HG03108 (cell line): Measurements from ENCODE around the gene S100A6.
A peak's percentile ranks its signal among the peaks of the same experiment; 100 is the strongest.
"Not testable (repeated sequence)": the region's sequence is repeated elsewhere in the genome, so short reads cannot be mapped to it uniquely, and the experiment has no call there.

ENCODE experiments used
- ATAC-seq: cut with Tn5 transposase; IDR thresholded peaks from one replicate; pipeline ENCODE4 v1.9.1; 2021; ENCODE audit warnings: moderate library complexity; ENCODE audit not compliant: unreplicated experiment

S100A6 gene

DNA sequence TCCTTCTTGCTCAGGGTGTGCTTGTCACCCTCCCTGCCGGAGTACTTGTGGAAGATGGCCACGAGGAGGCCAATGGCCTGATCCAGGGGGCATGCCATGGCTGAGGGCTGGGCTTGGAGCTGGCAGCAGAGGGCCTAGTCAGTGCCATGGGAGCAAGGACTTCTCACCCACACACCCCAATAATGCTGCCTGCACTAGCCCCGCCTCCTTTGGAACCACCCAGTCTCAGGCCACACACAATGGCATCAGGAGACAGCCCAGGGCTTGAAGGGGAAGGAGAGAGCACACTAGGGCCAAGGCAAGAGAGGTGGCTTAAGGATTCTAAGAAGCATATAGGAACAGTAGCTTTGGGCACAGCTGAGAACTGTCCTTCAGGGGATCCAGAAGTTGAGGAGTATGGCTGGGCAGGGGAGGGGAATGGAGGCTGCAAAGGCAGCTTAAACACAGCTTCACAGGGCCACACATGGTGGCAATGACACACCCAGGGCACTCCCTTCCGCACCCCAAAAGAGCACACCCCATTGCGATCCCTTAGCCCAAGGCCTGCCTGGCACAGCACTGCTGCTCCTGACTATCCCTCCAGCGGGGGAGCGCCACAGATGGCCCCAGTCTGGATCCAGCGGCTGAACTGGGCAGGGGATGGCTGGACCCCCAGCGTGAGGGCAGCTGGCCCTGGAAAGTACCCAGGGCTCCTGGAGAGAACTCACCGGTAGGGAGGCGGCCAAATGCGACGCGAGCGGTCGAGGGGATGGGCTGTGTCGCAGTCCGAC, at the start of gene S100A6:
Gene S100A6, minus strand, starts transcription at position 750 of the 770 bp plus-strand sequence. Its CDS starts 652 bp downstream, at position 98.
- ATAC-seq: no peak

DNA sequence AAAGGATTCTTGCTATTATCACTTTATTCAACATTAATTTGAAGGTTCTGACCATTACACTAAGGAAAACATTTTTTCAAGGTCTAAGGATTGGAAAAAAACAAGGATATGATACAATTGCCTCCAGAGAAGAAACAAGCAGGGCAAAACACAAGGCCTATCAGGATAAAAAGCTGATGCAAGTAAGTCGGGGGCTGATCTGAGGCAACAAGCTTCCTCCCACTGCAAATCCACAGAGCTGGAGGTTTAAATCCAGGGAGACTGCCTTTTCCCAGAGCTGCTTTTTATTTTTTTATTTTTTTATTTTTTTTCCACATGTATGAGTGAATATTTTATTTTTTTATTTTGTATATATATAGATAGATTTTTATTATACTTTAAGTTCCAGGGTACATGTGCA, 49.2 kb upstream of the S100A6 start:
- ATAC-seq: no peak

DNA sequence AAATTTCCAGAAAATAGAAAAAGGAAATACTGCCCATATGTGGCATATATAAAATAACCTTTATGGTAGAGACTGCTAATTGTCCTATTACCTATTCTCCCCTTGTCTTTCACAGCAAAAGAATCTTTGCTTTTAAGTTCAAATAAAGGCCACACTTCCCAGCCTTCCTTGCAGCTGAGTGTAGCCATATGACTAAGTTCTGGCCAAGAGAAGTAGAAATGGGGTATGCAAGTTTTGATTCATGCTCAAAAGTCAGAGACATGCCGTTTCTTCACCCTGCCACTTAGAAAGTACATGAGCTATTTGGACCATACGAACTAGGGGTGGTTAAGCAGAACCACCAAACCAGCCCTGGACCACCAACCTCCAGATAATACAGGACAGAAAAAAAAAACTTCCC, 48.2 kb upstream of the S100A6 start:
- no peak for ATAC-seq

DNA sequence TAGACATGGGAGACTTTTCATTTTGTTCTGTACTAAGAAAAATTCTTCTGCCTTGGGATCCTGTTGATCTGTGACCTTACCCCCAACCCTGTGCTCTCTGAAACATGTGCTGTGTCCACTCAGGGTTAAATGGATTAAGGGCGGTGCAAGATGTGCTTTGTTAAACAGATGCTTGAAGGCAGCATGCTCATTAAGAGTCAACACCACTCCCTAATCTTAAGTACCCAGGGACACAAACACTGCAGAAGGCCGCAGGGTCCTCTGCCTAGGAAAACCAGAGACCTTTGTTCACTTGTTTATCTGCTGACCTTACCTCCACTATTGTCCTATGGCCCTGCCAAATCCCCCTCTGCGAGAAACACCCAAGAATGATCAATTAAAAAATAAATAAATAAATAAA, 47.7 kb upstream of the S100A6 start:
- ATAC-seq: not testable (repeated sequence)

DNA sequence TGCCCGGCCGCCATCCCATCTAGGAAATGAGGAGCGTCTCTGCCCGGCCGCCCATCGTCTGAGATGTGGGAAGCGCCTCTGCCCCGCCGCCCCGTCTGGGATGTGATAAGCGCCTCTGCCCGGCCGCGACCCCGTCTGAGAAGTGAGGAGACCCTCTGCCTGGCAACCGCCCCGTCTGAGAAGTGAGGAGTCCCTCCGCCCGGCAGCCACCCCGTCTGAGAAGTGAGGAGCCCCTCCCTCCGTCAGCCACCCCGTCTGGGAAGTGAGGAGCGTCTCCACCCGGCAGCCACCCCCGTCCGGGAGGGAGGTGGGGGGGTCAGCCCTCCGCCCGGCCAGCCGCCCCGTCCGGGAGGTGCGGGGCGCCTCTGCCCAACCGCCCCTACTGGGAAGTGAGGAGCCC, 47.0 kb upstream of the S100A6 start:
- not testable (repeated sequence) for ATAC-seq

DNA sequence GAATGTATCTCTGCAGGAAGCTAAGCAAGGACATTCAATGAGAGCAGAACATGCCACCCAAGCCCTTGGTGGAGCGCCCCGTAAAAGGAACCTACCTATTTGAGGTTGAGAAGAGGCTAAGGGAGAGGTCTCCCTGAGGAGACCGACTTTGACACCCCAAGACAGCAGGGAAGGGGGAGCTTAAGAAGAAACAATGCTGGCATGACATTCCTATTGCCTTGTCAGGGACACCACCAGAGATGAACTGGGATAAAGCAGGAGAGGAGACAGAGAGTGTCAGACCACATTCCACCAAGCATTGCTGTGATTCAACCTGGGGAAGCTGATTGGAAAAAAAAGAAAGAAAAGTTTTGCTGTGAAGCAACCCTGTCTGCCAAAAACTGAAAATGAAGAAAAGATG, 43.1 kb upstream of the S100A6 start:
- ATAC-seq: no peak

DNA sequence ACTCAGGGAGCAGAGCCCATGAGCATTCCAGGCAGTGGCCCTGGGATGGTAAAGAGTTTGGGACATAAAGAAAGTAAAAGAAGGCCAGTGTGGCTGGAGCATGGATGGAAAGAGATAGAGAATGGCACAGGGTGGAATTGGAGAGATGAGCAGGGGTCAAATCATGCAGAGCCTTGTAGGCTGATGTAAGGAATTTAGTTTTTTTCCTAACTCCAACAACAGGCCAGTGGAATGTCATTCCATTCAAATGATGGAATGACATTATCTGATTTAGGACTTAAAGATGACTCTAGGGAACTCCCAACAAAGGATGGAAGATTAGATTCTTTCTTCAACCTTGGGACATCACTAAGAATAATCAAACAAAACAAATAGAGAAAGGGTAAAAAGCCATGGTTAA, 42.7 kb upstream of the S100A6 start:
- no peak for ATAC-seq

DNA sequence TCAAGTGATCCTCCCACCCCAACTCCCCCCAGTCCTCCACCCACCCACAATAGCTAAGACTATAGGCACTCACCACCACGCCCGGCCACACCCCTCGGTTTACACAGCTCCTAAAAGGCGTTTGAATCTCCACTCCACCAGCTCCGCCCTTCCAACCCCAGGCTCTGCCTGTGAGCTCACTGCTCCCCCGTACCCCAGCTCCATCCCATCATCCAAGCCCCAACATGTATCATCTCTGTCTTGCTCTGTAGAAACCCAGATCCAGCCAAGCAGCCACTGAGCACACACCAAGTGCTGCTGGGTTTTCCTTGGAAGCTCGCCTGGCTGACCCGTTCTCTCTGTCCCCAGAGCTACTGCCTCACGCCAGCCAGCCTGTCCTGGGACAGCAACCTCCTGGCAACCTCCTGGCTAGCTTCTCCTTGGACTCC, 41.8 kb upstream of the S100A6 start:
- no peak for ATAC-seq

DNA sequence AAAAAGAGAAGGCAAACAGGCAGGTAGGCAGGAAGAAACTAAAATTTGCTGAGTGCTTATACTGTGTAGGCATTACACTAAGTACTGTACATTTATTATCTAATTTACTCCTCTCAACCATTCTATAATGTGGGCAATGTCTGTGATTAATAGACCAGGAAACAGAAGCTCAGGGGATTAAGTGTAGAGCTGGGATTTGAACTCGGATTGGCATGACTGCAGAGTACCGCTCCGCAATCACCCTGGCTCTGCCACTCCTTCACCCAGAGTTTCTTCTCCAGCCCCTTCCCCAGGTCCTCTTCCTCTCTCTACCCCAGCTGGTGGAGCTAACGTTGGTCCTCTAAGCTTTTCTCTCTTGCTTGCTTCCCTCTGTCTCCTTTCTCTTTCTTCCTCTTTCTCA, 41.3 kb upstream of the S100A6 start:
- ATAC-seq: no peak

DNA sequence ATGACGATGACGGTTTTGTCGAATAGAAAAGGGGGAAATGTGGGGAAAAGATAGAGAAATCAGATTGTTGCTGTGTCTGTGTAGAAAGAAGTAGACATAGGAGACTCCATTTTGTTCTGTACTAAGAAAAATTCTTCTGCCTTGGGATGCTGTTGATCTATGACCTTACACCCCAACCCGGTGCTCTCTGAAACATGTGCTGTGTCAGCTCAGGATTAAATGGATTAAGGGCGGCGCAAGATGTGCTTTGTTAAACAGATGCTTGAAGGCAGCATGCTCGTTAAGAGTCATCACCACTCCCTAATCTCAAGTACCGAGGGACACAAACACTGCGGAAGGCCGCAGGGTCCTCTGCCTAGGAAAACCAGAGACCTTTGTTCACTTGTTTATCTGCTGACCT, 39.7 kb upstream of the S100A6 start:
- not testable (repeated sequence) for ATAC-seq

DNA sequence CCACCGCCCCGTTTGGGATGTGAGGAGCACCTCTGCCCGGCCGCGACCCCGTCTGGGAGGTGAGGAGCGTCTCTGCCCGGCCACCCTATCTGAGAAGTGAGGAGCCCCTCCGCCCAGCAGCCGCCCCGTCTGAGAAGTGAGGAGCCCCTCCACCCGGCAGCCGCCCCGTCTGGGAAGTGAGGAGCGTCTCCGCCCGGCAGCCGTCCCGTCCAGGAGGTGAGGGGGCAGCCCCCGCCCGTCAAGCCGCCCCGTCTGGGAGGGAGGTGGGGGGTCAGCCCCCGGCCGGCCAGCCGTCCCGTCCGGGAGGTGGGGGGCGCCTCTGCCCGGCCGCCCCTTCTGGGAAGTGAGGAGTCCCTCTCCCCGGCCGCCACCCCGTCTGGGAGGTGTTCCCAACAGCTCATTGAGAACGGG, 39.3 kb upstream of the S100A6 start:
- not testable (repeated sequence) for ATAC-seq

DNA sequence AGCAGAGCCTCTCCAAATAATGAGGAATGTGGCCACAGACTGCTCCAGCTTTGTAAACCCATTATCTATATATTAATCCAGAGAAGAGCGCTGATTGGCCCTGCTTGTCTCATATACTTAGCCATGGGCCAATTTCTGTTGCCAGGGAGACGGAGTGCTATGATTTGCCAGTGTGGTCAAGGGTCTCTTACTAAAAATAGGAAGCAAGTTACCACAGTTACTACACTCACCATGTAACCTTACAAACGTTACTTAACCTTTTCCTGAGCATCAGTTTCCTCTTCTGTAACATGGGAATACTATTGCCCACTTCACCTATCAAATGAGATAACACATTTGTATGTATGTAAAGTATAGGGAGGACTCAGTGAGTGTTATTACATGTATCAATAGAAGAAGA, 37.6 kb upstream of the S100A6 start:
- no peak for ATAC-seq

DNA sequence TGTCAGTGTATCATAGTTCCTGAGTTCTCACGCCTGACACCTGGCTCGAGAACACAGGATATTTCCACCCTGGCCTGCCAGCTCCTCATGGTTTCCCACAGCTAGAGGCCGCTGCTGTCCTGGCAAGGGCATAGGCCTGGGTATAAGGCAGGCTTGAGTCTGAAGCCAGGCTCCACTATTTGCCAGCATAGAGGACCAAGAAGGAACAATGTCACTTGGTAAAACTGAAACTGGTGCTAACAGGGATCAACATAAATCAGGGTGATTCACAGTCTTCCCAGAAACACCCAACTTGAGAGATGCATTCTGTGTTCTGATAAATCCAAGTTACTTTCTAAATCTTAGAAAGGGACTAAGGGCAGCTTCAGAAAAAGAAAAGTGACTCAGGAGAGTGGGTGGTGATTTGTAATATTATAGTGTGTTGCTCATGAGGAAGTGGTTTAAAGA, 36.8 kb upstream of the S100A6 start:
- ATAC-seq: peak; percentile 60

DNA sequence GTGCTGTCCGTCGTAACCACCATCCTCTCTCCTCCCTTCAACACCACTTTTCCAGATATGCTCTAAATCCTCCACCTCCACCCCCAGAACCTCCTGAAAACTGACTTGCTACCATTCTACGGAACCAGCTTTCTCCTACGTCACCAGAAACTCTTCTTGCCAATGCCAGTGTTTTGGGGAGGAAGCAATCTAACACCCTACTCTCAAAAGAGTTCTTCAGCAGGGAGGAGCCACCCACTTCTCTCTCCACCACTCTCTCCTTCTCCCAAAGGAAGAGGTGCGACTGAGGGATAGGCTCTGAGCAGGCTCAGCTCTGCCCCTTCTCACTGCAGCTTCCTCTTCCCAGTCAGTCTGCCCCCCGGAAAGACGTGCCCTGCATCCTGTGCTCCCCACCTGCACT, 35.9 kb upstream of the S100A6 start:
- no peak for ATAC-seq

DNA sequence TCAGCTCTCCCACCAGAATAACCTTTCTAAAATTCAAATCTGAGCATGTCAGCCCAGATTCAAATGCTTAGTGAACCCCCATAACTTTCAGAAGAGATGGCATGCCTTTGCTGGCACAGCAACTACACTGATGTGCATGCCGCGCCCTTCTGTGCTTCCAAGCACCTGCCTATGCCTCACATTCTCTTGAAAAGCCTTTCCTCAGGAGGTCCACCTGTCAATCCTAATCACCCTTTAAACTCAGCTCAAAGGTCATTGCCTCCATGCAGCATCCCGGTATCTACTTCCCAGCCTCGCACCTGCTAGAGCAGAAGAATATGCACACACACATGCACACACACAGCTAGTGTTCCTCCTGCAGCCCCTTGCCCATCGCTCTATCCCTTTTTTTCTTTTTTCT, 35.1 kb upstream of the S100A6 start:
- ATAC-seq: no peak

DNA sequence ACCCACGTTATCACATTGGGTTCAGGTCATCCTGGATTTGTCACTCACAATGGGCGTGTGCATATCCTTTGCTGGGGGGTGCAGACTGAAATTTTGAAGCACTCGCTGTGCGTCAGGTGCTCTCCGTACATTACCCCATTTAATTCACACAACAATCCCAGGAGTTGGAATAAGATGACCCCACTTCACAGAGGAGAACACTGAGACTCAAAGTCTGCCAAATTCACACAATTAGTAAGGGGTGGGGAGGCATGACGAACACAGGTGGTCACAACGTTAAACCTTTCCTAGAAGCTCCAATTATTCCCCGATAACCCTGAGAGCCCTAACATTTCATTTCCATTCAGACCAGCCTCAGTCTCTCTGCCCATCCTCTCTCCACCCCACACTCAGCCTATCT, 33.7 kb upstream of the S100A6 start:
- ATAC-seq: no peak

DNA sequence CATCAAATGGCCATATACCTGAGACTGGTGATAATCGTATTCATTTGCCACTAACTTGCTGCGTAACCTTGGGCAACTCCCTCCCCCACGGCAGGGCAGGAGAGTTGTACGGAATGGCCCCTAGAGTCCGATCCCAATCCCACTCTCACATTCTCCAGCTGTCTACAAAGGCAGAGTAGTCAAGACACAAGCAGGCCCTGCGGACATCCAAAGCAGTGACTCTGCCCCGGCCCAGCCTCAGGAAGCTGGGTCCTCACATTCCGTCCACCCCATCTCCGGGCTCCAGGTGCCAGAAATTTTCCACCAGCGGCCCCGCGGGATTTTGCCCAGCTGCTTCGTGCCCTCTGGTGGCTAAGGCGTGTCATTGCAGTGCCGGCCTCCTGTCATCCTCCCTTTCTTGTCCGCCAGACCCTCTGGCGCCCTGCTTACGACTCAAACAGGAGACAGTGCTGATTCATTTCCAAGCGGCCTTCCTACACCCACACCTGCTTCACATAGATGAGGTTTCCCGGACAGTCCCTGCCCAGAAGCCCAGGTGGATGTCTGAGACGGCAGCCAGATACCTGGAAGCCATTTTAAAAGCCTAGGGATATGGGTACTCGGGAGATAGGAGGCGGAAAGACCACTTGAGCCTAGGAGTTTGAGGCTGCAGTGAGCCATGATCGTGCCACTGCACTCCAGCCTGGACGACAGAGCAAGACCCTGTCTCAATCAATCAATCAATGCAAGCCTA, 32.7 kb upstream of the S100A6 start:
- no peak for ATAC-seq

DNA sequence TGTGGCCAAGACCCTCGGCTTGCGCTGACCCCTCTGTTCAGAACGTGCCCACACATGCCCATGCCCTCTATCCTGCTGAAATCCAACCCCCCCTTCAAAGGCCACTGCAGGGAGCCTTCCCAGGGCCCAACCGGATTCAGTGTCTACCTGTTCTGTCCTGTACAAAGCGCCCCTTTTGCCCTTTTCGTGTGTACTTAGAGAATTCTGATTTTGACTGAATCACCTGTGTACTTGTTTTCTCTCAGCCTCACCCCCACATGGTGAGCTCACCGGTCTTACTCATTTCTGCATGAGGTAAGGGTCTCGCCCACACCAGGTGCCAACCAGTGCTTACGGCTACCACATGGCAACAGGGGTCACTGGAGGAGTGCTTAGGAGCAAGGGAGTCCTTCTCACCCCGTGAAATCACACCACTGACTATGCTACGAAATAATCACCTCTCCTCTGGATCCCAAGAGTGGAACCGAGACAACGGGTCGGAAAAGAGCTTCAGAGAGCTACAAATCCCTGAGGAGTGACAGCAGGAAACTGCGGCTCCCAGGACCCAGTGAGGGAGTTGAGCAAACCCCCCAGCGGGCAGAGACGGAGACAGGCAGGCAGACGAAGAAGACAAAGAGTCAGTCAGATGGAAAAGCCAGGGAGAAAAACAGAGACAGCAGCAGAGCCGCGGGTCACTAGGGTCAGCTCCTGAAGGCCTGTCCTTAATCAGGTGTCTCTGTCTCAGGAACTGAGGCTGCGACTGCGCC, 32.0 kb upstream of the S100A6 start:
- ATAC-seq: no peak

DNA sequence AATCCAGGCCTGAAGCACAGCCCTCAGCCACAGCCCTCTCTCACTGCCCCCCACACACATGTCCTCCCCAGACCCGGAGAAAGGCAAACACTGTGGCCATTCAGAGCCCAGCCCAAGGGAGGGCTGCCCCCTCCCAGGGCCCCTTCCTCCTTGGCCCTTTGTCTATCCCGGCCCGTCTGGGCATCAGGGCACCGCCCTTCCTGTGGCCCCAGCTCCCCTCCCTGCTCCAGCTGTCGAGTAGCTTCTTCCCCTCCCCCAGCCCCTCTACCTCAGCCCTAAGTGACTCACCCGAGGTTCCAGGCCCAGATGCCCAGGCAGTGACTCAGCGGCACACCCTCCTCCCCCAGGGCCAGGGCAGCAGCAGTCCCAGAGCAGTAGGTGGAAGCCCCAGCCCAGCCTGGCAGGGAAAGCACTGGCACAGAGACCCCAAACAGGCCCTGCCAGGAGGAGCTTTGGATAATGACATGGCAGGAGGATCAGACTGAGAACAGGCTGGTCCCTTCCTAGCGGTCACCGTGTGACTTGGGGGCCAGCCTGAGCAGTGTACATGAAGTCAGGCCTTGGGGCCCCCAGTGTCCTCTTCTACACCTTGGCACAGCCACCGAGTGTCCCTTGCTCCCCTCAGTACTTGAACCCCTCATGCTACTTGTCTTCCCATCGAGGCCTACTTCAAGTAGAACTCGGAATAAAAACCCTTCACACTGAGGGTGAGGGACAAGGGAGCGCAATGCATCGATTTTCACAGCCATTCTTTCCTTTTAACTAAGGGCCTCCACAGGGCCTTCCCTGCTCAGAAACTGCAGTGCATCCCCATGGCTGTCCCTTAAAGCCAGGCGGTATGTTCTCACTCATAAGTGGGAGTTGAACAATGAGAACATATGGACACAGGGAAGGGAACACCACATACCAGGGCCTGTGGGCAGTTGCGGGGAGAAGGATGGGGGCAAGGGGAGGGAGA, 30.9 kb upstream of the S100A6 start:
- ATAC-seq: peak; percentile 40
